HCT116 (cell line): ENCODE results near the gene TMEM128. TPM values are rescaled to one million over a fixed set of nuclear protein-coding genes. Genes with fewer than 3 reads are reported as not detected.
"Not testable (repeated sequence)": the region's sequence is repeated elsewhere in the genome, so short reads cannot be mapped to it uniquely, and the experiment has no call there.

ENCODE experiments used
- ATAC-seq: fragments of 200-7000 bp; cut with Tn5 transposase; 2 replicates; pipeline ENCODE4 v1.9.1; 2020; ENCODE audit warnings: mild to moderate bottlenecking, moderate library complexity
- BruUV-seq: library from RNA; stranded (reverse); fragments of 400-500 nt; replicated peaks from 2 replicates; lab custom pipeline; 2021; lab: Mats Ljungman, UMichigan
- CTCF ChIA-PET: fragments of 300-600 bp; sonication (Branson Sonifier 250); formaldehyde crosslinking; loops from one replicate; lab custom pipeline; 2021; ENCODE audit warnings: antibody characterized with exemption; lab: Charles Lee
- POLR2A ChIA-PET: fragments of 300-600, 350-600 bp; sonication (Branson Sonifier 250); formaldehyde crosslinking; loops from one replicate; lab custom pipeline; 2021; ENCODE audit warnings: antibody characterized with exemption; lab: Charles Lee
- RAD21 ChIA-PET, 2 experiments: fragments of 300-600 bp; sonication (Branson Sonifier 250); formaldehyde crosslinking; loops; one replicate each; lab custom pipeline; 2023; ENCODE audit warnings: low total read pairs in 2 of 2; ENCODE audit not compliant: uncharacterized antibody in 2 of 2, unreplicated experiment in 2 of 2, low non-redundant PET in 1 of 2; lab: Charles Lee
- DNase-seq: peaks from one replicate; pipeline ENCODE4 v3.0.0-alpha.2; 2010; ENCODE audit warnings: low read depth, low spot score
- H2AFZ ChIP-seq: fragments of 200-600 bp; shearing (Covaris generic), sonication (generic); 2 replicates; pipeline ENCODE4 v1.6.1; 2017; ENCODE audit warnings: low read depth, mixed run types, mixed read lengths, antibody characterized with exemption, low read length; ENCODE audit not compliant: poor library complexity, severe bottlenecking
- H3K27ac ChIP-seq: 2 replicates; pipeline ENCODE4 v1.5.1; 2012; ENCODE audit warnings: low read depth, low read length
- H3K27me3 ChIP-seq: fragments of 200-600 bp; sonication (generic); 2 replicates; pipeline ENCODE4 v1.6.1; 2016; ENCODE audit warnings: mixed run types, low read length, mixed read lengths; ENCODE audit not compliant: insufficient read depth
- H3K36me3 ChIP-seq, 2 experiments: fragments of 200-500 bp in 1 of 2; fragments of 200-600 bp in 1 of 2; sonication (Bioruptor generic) in 1 of 2; sonication (generic) in 1 of 2; 2 replicates each; pipeline versions ENCODE4 v1.5.1 to v1.6.1; 2014 to 2016; ENCODE audit warnings: low read length in 2 of 2, inconsistent platforms in 1 of 2, mixed read lengths in 1 of 2, mixed run types in 1 of 2; ENCODE audit not compliant: insufficient read depth in 2 of 2, control insufficient read depth in 1 of 2
- H3K4me1 ChIP-seq, 2 experiments: fragments of 200-600 bp in 1 of 2; sonication (generic) in 1 of 2; 2 replicates each; pipeline versions ENCODE4 v1.5.1 to v1.6.1; 2012 to 2017; ENCODE audit warnings: low read length in 2 of 2, inconsistent platforms in 1 of 2, mild to moderate bottlenecking in 1 of 2, mixed read lengths in 1 of 2, mixed run types in 1 of 2, moderate library complexity in 1 of 2; ENCODE audit not compliant: insufficient read depth in 2 of 2, control insufficient read depth in 1 of 2
- H3K4me2 ChIP-seq: fragments of 200-600 bp; sonication (generic); 2 replicates; pipeline ENCODE4 v1.6.1; 2017; ENCODE audit warnings: mixed run types, low read length, mixed read lengths
- H3K4me3 ChIP-seq, 2 experiments: fragments of 200-600 bp in 1 of 2; sonication (generic) in 1 of 2; replicated peaks in 1 of 2; 2 replicates each; pipeline ENCODE4 v1.5.1; 2011 to 2016; ENCODE audit warnings: low read length in 2 of 2, control low read depth in 1 of 2, low read depth in 1 of 2, mild to moderate bottlenecking in 1 of 2, mixed read lengths in 1 of 2, mixed run types in 1 of 2
- H3K79me2 ChIP-seq: fragments of 200-600 bp; sonication (generic); 2 replicates; pipeline ENCODE4 v1.6.1; 2017; ENCODE audit warnings: mild to moderate bottlenecking, mixed run types, low read length, moderate library complexity, mixed read lengths; ENCODE audit not compliant: insufficient read depth
- H3K9ac ChIP-seq: fragments of 200-600 bp; sonication (generic); 2 replicates; pipeline ENCODE4 v1.6.1; 2016; ENCODE audit warnings: low read length, mixed read lengths
- H3K9me2 ChIP-seq: fragments of 200-600 bp; sonication (generic), shearing (Covaris generic); 2 replicates; pipeline ENCODE4 v1.6.1; 2017; ENCODE audit warnings: mixed run types, mild to moderate bottlenecking, moderate library complexity; ENCODE audit not compliant: insufficient read depth
- H3K9me3 ChIP-seq, 2 experiments: fragments of 200-500 bp in 1 of 2; fragments of 200-600 bp in 1 of 2; sonication (Bioruptor generic) in 1 of 2; sonication (generic) in 1 of 2; 2 replicates each; pipeline ENCODE4 v1.6.1; 2014 to 2017; ENCODE audit warnings: low read length in 2 of 2, mixed read lengths in 2 of 2, inconsistent platforms in 1 of 2, low read depth in 1 of 2, mild to moderate bottlenecking in 1 of 2, mixed run types in 1 of 2, moderate library complexity in 1 of 2; ENCODE audit not compliant: control insufficient read depth in 1 of 2, insufficient read depth in 1 of 2
- H4K20me1 ChIP-seq: fragments of 200-600 bp; sonication (generic), shearing (Covaris generic); 2 replicates; pipeline ENCODE4 v1.6.1; 2017; ENCODE audit warnings: mixed run types, mild to moderate bottlenecking, moderate library complexity; ENCODE audit not compliant: insufficient read depth
- CEBPB ChIP-seq: IDR thresholded peaks from 2 replicates; pipeline ENCODE4 v1.6.1; 2012; ENCODE audit warnings: low read depth
- FOSL1 ChIP-seq: IDR thresholded peaks from 2 replicates; pipeline ENCODE4 v1.6.1; 2012; ENCODE audit warnings: low read depth
- MAX ChIP-seq: IDR thresholded peaks from 2 replicates; pipeline ENCODE4 v1.6.1; 2012
- POLR2AphosphoS5 ChIP-seq: IDR thresholded peaks from 2 replicates; pipeline ENCODE4 v1.6.1; 2011; ENCODE audit warnings: mild to moderate bottlenecking, low read depth, low read length, moderate library complexity
- REST ChIP-seq: IDR thresholded peaks from 2 replicates; pipeline ENCODE4 v1.6.1; 2012; ENCODE audit warnings: low read depth
- SP1 ChIP-seq: IDR thresholded peaks from 2 replicates; pipeline ENCODE4 v1.6.1; 2012; ENCODE audit warnings: low read depth
- intact Hi-C: fragments of 100-400 bp; cut with micrococcal nuclease; formaldehyde crosslinking; loops from 2 replicates; pipeline ENCODE4 v1.10.0; 2022
- total RNA-seq: library from RNA; stranded (reverse); gene quantifications from one replicate; pipeline ENCODE4 v1.2.1, GENCODE V29; 2021; ENCODE audit not compliant: unreplicated experiment

The TMEM128 gene
- total RNA-seq, 1 experiment from 2014 or later = 19.5 TPM

GRCh38 chr4:4213674-4214073, 34.3 kb downstream of the TMEM128 start:
- POLR2A ChIA-PET, H3K4me3 ChIP-seq, H3K4me2 ChIP-seq, H3K27me3 ChIP-seq, H3K9me3 ChIP-seq, H2AFZ ChIP-seq, BruUV-seq, H3K9ac ChIP-seq, H4K20me1 ChIP-seq, H3K27ac ChIP-seq, RAD21 ChIA-PET, H3K36me3 ChIP-seq, intact Hi-C loops, H3K9me2 ChIP-seq, H3K79me2 ChIP-seq, ATAC-seq, CTCF ChIA-PET, DNase-seq: not testable (repeated sequence)
- H3K4me1 ChIP-seq = peaks cover 0 to 14% of the 10 kb centered on the region in 2 experiments; a peak in 2 of 4 replicates

- H2AFZ ChIP-seq = no peak overlapping the region
- ChIA-PET CTCF (no interaction called here), POLR2A (no interaction called here)
Measured at GRCh38 chr4:4206204-4206603, 41.8 kb downstream of the TMEM128 start.

More at GRCh38 chr4:4206204-4206603, 41.8 kb downstream of the TMEM128 start:
- ATAC-seq (no peak; the same call in 1 of the 2 replicates), DNase-seq (peak; percentile 10)
- intact Hi-C loops = no loop called here
- Histone ChIP-seq H3K36me3 (no peaks in the 10 kb centered on the region), H3K27ac (no peak overlapping the region), H3K9me2 (no peaks in the 10 kb centered on the region), H3K4me3 (no peak overlapping the region), H3K4me1 (no peaks in the 10 kb centered on the region), H3K9ac (no peak overlapping the region), H3K27me3 (0 out of 2 replicates have a peak, but pooled peaks cover 3% of the 10 kb centered on the region), H3K79me2 (no peaks in the 10 kb centered on the region), H4K20me1 (no peaks in the 10 kb centered on the region), H3K9me3 (no peaks in the 10 kb centered on the region), H3K4me2 (no peak overlapping the region)
- RAD21 ChIA-PET = no interaction called here
- no TSS peak for BruUV-seq
- no peak for TF ChIP-seq SP1
- TF ChIP-seq MAX = no peak
- TF ChIP-seq REST = no peak
- no peak for TF ChIP-seq FOSL1
- no peak for TF ChIP-seq CEBPB
- no peak for TF ChIP-seq POLR2AphosphoS5
